HCT116 (cell line): ENCODE results near the gene SBSN. TPM values are rescaled to one million over a fixed set of nuclear protein-coding genes. Genes with fewer than 3 reads are reported as not detected.

ENCODE experiments used
- ATAC-seq: fragments of 200-7000 bp; cut with Tn5 transposase; 2 replicates; pipeline ENCODE4 v1.9.1; 2020; ENCODE audit warnings: mild to moderate bottlenecking, moderate library complexity
- BruUV-seq: library from RNA; stranded (reverse); fragments of 400-500 nt; replicated peaks from 2 replicates; lab custom pipeline; 2021; lab: Mats Ljungman, UMichigan
- CTCF ChIA-PET: fragments of 300-600 bp; sonication (Branson Sonifier 250); formaldehyde crosslinking; loops from one replicate; lab custom pipeline; 2021; ENCODE audit warnings: antibody characterized with exemption; lab: Charles Lee
- POLR2A ChIA-PET: fragments of 300-600, 350-600 bp; sonication (Branson Sonifier 250); formaldehyde crosslinking; loops from one replicate; lab custom pipeline; 2021; ENCODE audit warnings: antibody characterized with exemption; lab: Charles Lee
- RAD21 ChIA-PET, 2 experiments: fragments of 300-600 bp; sonication (Branson Sonifier 250); formaldehyde crosslinking; loops; one replicate each; lab custom pipeline; 2023; ENCODE audit warnings: low total read pairs in 2 of 2; ENCODE audit not compliant: uncharacterized antibody in 2 of 2, unreplicated experiment in 2 of 2, low non-redundant PET in 1 of 2; lab: Charles Lee
- DNase-seq: peaks from one replicate; pipeline ENCODE4 v3.0.0-alpha.2; 2010; ENCODE audit warnings: low read depth, low spot score
- H2AFZ ChIP-seq: fragments of 200-600 bp; shearing (Covaris generic), sonication (generic); 2 replicates; pipeline ENCODE4 v1.6.1; 2017; ENCODE audit warnings: low read depth, mixed run types, mixed read lengths, antibody characterized with exemption, low read length; ENCODE audit not compliant: poor library complexity, severe bottlenecking
- H3K27ac ChIP-seq: 2 replicates; pipeline ENCODE4 v1.5.1; 2012; ENCODE audit warnings: low read depth, low read length
- H3K27me3 ChIP-seq: fragments of 200-600 bp; sonication (generic); 2 replicates; pipeline ENCODE4 v1.6.1; 2016; ENCODE audit warnings: mixed run types, low read length, mixed read lengths; ENCODE audit not compliant: insufficient read depth
- H3K36me3 ChIP-seq, 2 experiments: fragments of 200-500 bp in 1 of 2; fragments of 200-600 bp in 1 of 2; sonication (Bioruptor generic) in 1 of 2; sonication (generic) in 1 of 2; 2 replicates each; pipeline versions ENCODE4 v1.5.1 to v1.6.1; 2014 to 2016; ENCODE audit warnings: low read length in 2 of 2, inconsistent platforms in 1 of 2, mixed read lengths in 1 of 2, mixed run types in 1 of 2; ENCODE audit not compliant: insufficient read depth in 2 of 2, control insufficient read depth in 1 of 2
- H3K4me1 ChIP-seq, 2 experiments: fragments of 200-600 bp in 1 of 2; sonication (generic) in 1 of 2; 2 replicates each; pipeline versions ENCODE4 v1.5.1 to v1.6.1; 2012 to 2017; ENCODE audit warnings: low read length in 2 of 2, inconsistent platforms in 1 of 2, mild to moderate bottlenecking in 1 of 2, mixed read lengths in 1 of 2, mixed run types in 1 of 2, moderate library complexity in 1 of 2; ENCODE audit not compliant: insufficient read depth in 2 of 2, control insufficient read depth in 1 of 2
- H3K4me2 ChIP-seq: fragments of 200-600 bp; sonication (generic); 2 replicates; pipeline ENCODE4 v1.6.1; 2017; ENCODE audit warnings: mixed run types, low read length, mixed read lengths
- H3K4me3 ChIP-seq, 2 experiments: fragments of 200-600 bp in 1 of 2; sonication (generic) in 1 of 2; replicated peaks in 1 of 2; 2 replicates each; pipeline ENCODE4 v1.5.1; 2011 to 2016; ENCODE audit warnings: low read length in 2 of 2, control low read depth in 1 of 2, low read depth in 1 of 2, mild to moderate bottlenecking in 1 of 2, mixed read lengths in 1 of 2, mixed run types in 1 of 2
- H3K79me2 ChIP-seq: fragments of 200-600 bp; sonication (generic); 2 replicates; pipeline ENCODE4 v1.6.1; 2017; ENCODE audit warnings: mild to moderate bottlenecking, mixed run types, low read length, moderate library complexity, mixed read lengths; ENCODE audit not compliant: insufficient read depth
- H3K9ac ChIP-seq: fragments of 200-600 bp; sonication (generic); 2 replicates; pipeline ENCODE4 v1.6.1; 2016; ENCODE audit warnings: low read length, mixed read lengths
- H3K9me2 ChIP-seq: fragments of 200-600 bp; sonication (generic), shearing (Covaris generic); 2 replicates; pipeline ENCODE4 v1.6.1; 2017; ENCODE audit warnings: mixed run types, mild to moderate bottlenecking, moderate library complexity; ENCODE audit not compliant: insufficient read depth
- H3K9me3 ChIP-seq, 2 experiments: fragments of 200-500 bp in 1 of 2; fragments of 200-600 bp in 1 of 2; sonication (Bioruptor generic) in 1 of 2; sonication (generic) in 1 of 2; 2 replicates each; pipeline ENCODE4 v1.6.1; 2014 to 2017; ENCODE audit warnings: low read length in 2 of 2, mixed read lengths in 2 of 2, inconsistent platforms in 1 of 2, low read depth in 1 of 2, mild to moderate bottlenecking in 1 of 2, mixed run types in 1 of 2, moderate library complexity in 1 of 2; ENCODE audit not compliant: control insufficient read depth in 1 of 2, insufficient read depth in 1 of 2
- H4K20me1 ChIP-seq: fragments of 200-600 bp; sonication (generic), shearing (Covaris generic); 2 replicates; pipeline ENCODE4 v1.6.1; 2017; ENCODE audit warnings: mixed run types, mild to moderate bottlenecking, moderate library complexity; ENCODE audit not compliant: insufficient read depth
- CBX3 ChIP-seq: IDR thresholded peaks from 2 replicates; pipeline ENCODE4 v1.6.1; 2012; ENCODE audit warnings: low read depth
- CTCF ChIP-seq, 3 experiments: fragments of 200-600 bp in 1 of 3; sonication (generic) in 1 of 3; IDR thresholded peaks in 2 of 3; conservative IDR thresholded peaks in 1 of 3; 2 replicates each; pipeline ENCODE4 v1.5.1; 2012 to 2017; ENCODE audit warnings: low read depth in 2 of 3, low read length in 2 of 3, antibody characterized with exemption in 1 of 3, borderline replicate concordance in 1 of 3, control low read depth in 1 of 3, mild to moderate bottlenecking in 1 of 3, mixed read lengths in 1 of 3, mixed run types in 1 of 3, moderate library complexity in 1 of 3; ENCODE audit not compliant: insufficient read depth in 1 of 3
- ELF1 ChIP-seq: IDR thresholded peaks from 2 replicates; pipeline ENCODE4 v1.6.1; 2012; ENCODE audit warnings: low read depth, borderline replicate concordance
- EZH2 ChIP-seq: fragments of 200-600 bp; sonication (generic); IDR thresholded peaks from 2 replicates; pipeline ENCODE4 v1.6.1; 2017; ENCODE audit warnings: antibody characterized with exemption, mixed run types
- MAX ChIP-seq: IDR thresholded peaks from 2 replicates; pipeline ENCODE4 v1.6.1; 2012
- RAD21 ChIP-seq: IDR thresholded peaks from 2 replicates; pipeline ENCODE4 v1.6.1; 2012; ENCODE audit warnings: low read depth, mild to moderate bottlenecking
- REST ChIP-seq: IDR thresholded peaks from 2 replicates; pipeline ENCODE4 v1.6.1; 2012; ENCODE audit warnings: low read depth
- SP1 ChIP-seq: IDR thresholded peaks from 2 replicates; pipeline ENCODE4 v1.6.1; 2012; ENCODE audit warnings: low read depth
- TCF7L2 ChIP-seq: IDR thresholded peaks from 2 replicates; pipeline ENCODE4 v1.7.0; 2011; ENCODE audit warnings: borderline replicate concordance, inconsistent platforms; ENCODE audit not compliant: insufficient read depth, insufficient read length; ENCODE audit errors: extremely low read depth
- ZNF274 ChIP-seq: fragments of 200-500 bp; sonication (Bioruptor generic); IDR thresholded peaks from 2 replicates; pipeline ENCODE4 v1.6.1; 2014; ENCODE audit warnings: mild to moderate bottlenecking, low read depth, low read length, inconsistent platforms
- intact Hi-C: fragments of 100-400 bp; cut with micrococcal nuclease; formaldehyde crosslinking; loops from 2 replicates; pipeline ENCODE4 v1.10.0; 2022
- total RNA-seq: library from RNA; stranded (reverse); gene quantifications from one replicate; pipeline ENCODE4 v1.2.1, GENCODE V29; 2021; ENCODE audit not compliant: unreplicated experiment

The SBSN gene
- total RNA-seq, 1 experiment from 2014 or later: 0.66 TPM

DNA sequence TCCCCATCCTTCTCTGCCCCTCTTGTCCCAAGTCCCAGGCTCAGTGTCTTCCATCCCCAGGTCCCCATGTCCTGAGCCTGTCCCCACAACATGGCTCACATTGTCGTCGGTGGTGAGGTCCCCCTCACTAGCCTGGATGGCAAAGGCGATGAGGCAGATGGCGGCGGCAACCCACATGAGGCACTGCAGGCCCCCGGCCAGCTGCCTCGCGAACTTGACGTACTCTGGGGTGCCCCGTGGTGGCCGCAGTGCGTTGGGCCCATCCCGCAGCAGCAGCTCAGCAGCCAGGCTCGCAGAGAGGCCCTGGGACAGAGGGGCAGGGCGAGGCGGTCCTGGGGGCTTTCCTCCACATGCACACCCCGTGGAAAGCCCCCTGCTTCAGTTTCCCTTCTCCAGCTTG lies 34.2 kb upstream of the SBSN start:
- no TSS peak for BruUV-seq
- POLR2A ChIA-PET: no interaction called here
- no peak for ATAC-seq
- H3K9me2 ChIP-seq: no peaks in the 10 kb centered on the region
- DNase-seq: no peak
- TF ChIP-seq MAX (no peak), ELF1 (no peak), CBX3 (no peak), TCF7L2 (no peak), ZNF274 (no peak), EZH2 (no peak), REST (no peak), CTCF (IDR thresholded peaks at IDR 0.05 in 2 of 3, conservative IDR thresholded peaks at IDR 0.05 in 1 of 3; ENCODE audit: borderline replicate concordance in 1 of 3, insufficient read depth in 1 of 3, low read depth in 2 of 3, low read length in 2 of 3) (no peak), SP1 (no peak), RAD21 (no peak)
- TF ChIP-seq, all 23 proteins: peak for 0
- CTCF ChIA-PET: no interaction called here
- no peak overlapping the region for H3K4me2 ChIP-seq
- no peaks in the 10 kb centered on the region for H4K20me1 ChIP-seq
- intact Hi-C loops: no loop called here
- no peak overlapping the region for H3K27ac ChIP-seq
- no peaks in the 10 kb centered on the region for H3K9me3 ChIP-seq
- H2AFZ ChIP-seq: no peak overlapping the region
- H3K27me3 ChIP-seq: no peaks in the 10 kb centered on the region
- H3K9ac ChIP-seq: no peak overlapping the region
- no peaks in the 10 kb centered on the region for H3K79me2 ChIP-seq
- no peak overlapping the region for H3K4me3 ChIP-seq
- no peaks in the 10 kb centered on the region for H3K36me3 ChIP-seq
- H3K4me1 ChIP-seq: peaks cover 0 to 12% of the 10 kb centered on the region in 2 experiments; a peak in 1 of 4 replicates
- RAD21 ChIA-PET: no interaction called here
